CD14-positive monocyte (primary cell): Measurements from ENCODE around the gene ARHGAP10. TPM values are rescaled to one million over a fixed set of nuclear protein-coding genes. Genes with fewer than 3 reads are reported as not detected.

Experiments used
- DNase-seq, 3 donors: peaks; one replicate each; pipeline ENCODE4 v3.0.0-alpha.2; 2011 to 2022
- H2AFZ ChIP-seq: 2 replicates; pipeline ENCODE4 v1.6.0; 2012; ENCODE audit warnings: mild to moderate bottlenecking, low read depth, low read length, inconsistent platforms; ENCODE audit not compliant: insufficient read depth, poor library complexity, severe bottlenecking
- H3K27ac ChIP-seq, 2 donors: 1 replicate in 1 of 2; 2 replicates in 1 of 2; pipeline ENCODE4 v1.5.1; 2012 to 2013; ENCODE audit warnings: low read length in 2 of 2, control low read depth in 1 of 2, inconsistent platforms in 1 of 2, low read depth in 1 of 2, mild to moderate bottlenecking in 1 of 2
- H3K27me3 ChIP-seq, 2 donors: one replicate each; pipeline versions ENCODE4 v1.6.0 to v1.6.1; 2011 to 2013; ENCODE audit warnings: low read length in 2 of 2; ENCODE audit not compliant: control insufficient read depth in 2 of 2, insufficient read depth in 2 of 2
- H3K36me3 ChIP-seq, 2 donors: replicated peaks in 1 of 2; 1 replicate in 1 of 2; 2 replicates in 1 of 2; pipeline versions ENCODE4 v1.5.1 to v1.6.1; 2012 to 2013; ENCODE audit warnings: low read length in 2 of 2, control low read depth in 1 of 2, inconsistent platforms in 1 of 2, mild to moderate bottlenecking in 1 of 2; ENCODE audit not compliant: insufficient read depth in 2 of 2, control insufficient read depth in 1 of 2
- H3K4me1 ChIP-seq, 2 donors: 1 replicate in 1 of 2; 2 replicates in 1 of 2; pipeline versions ENCODE4 v1.5.1 to v1.6.1; 2012 to 2013; ENCODE audit warnings: low read length in 2 of 2, control low read depth in 1 of 2, inconsistent platforms in 1 of 2, mild to moderate bottlenecking in 1 of 2, moderate library complexity in 1 of 2; ENCODE audit not compliant: insufficient read depth in 2 of 2, control insufficient read depth in 1 of 2
- H3K4me2 ChIP-seq: replicated peaks from 2 replicates; pipeline ENCODE3; 2012; ENCODE audit warnings: low read length, moderate library complexity, mild to moderate bottlenecking; ENCODE audit not compliant: poor library complexity, severe bottlenecking; ENCODE audit errors: extremely low read depth
- H3K4me3 ChIP-seq, 3 experiments: fragments of 200-600 bp in 1 of 3; sonication (generic) in 1 of 3; replicated peaks in 1 of 3; 1 replicate in 2 of 3; 2 replicates in 1 of 3; pipeline ENCODE4 v1.5.1; 2011 to 2013; ENCODE audit warnings: low read length in 3 of 3, mild to moderate bottlenecking in 3 of 3, control low read depth in 2 of 3, low read depth in 2 of 3, inconsistent platforms in 1 of 3, moderate library complexity in 1 of 3
- H3K79me2 ChIP-seq: 2 replicates; pipeline ENCODE4 v1.6.0; 2012; ENCODE audit warnings: mild to moderate bottlenecking, control low read depth, inconsistent platforms, low read length, moderate library complexity; ENCODE audit not compliant: insufficient read depth
- H3K9ac ChIP-seq: 2 replicates; pipeline ENCODE4 v1.6.0; 2017; ENCODE audit warnings: low read length, mild to moderate bottlenecking; ENCODE audit not compliant: insufficient read depth, poor library complexity, severe bottlenecking
- H3K9me3 ChIP-seq, 2 donors: replicated peaks in 1 of 2; 1 replicate in 1 of 2; 2 replicates in 1 of 2; pipeline versions ENCODE4 v1.5.1 to v1.6.1; 2012 to 2013; ENCODE audit warnings: low read length in 2 of 2, control low read depth in 1 of 2; ENCODE audit not compliant: control insufficient read depth in 1 of 2, insufficient read depth in 1 of 2
- H4K20me1 ChIP-seq: 2 replicates; pipeline ENCODE4 v1.6.0; 2012; ENCODE audit warnings: mild to moderate bottlenecking, low read length, control low read depth, moderate library complexity; ENCODE audit not compliant: insufficient read depth
- H3K27ac Mint-ChIP-seq, 7 donors: one replicate each; pipeline ENCODE4 v1.8.0; 2020; ENCODE audit warnings: mild to moderate bottlenecking in 7 of 7, mixed read lengths in 7 of 7, moderate library complexity in 6 of 7, inconsistent platforms in 2 of 7
- H3K27me3 Mint-ChIP-seq, 3 donors: one replicate each; pipeline ENCODE4 v1.8.0; 2021 to 2022; ENCODE audit warnings: low read depth in 3 of 3, mild to moderate bottlenecking in 3 of 3, mixed read lengths in 3 of 3, moderate library complexity in 3 of 3, inconsistent platforms in 1 of 3
- H3K36me3 Mint-ChIP-seq, 2 donors: one replicate each; pipeline ENCODE4 v1.8.0; 2020; ENCODE audit warnings: mixed read lengths in 2 of 2, inconsistent platforms in 1 of 2, mild to moderate bottlenecking in 1 of 2
- H3K4me1 Mint-ChIP-seq: one replicate; pipeline ENCODE4 v1.8.0; 2020; ENCODE audit warnings: mild to moderate bottlenecking, mixed read lengths
- H3K4me3 Mint-ChIP-seq, 2 donors: one replicate each; pipeline ENCODE4 v1.8.0; 2020; ENCODE audit warnings: mild to moderate bottlenecking in 2 of 2, mixed read lengths in 2 of 2, moderate library complexity in 1 of 2
- H3K9me3 Mint-ChIP-seq, 7 donors: one replicate each; pipeline ENCODE4 v1.8.0; 2020 to 2022; ENCODE audit warnings: mixed read lengths in 7 of 7, mild to moderate bottlenecking in 6 of 7, moderate library complexity in 6 of 7, inconsistent platforms in 2 of 7
- WGBS: methylation state at CpG from one replicate; pipeline ENCODE4 v1.1.5; 2013; ENCODE audit warnings: missing lambda C conversion rate; ENCODE audit not compliant: insufficient coverage; 5-methylcytosine and 5-hydroxymethylcytosine counted together
- intact Hi-C, 2 donors: fragments of 100-400 bp; cut with micrococcal nuclease; formaldehyde crosslinking; loops; one replicate each; pipeline versions ENCODE4 v1.15.0 to v1.15.1; 2023
- polyA plus RNA-seq, 3 donors: library from polyadenylated mRNA; depleted of rRNA in 1 of 3; unstranded in 2 of 3; stranded (reverse) in 1 of 3; fragments of 300-500 nt in 2 of 3; fragments of >200 nt in 1 of 3; fragmentation: Illumina TruSeq in 2 of 3; gene quantifications; 1 replicate in 2 of 3; 2 replicates in 1 of 3; pipeline ENCODE4 v1.2.3, GENCODE V29; 2012 to 2021
- TF ChIP-seq, protein P1 (sequence below): fragments of 200-600 bp; IDR thresholded peaks from one replicate; pipeline ENCODE4 v1.8.0; 2022; ENCODE audit warnings: antibody characterized with exemption, mild to moderate bottlenecking

The ARHGAP10 gene
- polyA plus RNA-seq, 3 donors: 1.7 to 4.3 (median 3.0) TPM

DNA sequence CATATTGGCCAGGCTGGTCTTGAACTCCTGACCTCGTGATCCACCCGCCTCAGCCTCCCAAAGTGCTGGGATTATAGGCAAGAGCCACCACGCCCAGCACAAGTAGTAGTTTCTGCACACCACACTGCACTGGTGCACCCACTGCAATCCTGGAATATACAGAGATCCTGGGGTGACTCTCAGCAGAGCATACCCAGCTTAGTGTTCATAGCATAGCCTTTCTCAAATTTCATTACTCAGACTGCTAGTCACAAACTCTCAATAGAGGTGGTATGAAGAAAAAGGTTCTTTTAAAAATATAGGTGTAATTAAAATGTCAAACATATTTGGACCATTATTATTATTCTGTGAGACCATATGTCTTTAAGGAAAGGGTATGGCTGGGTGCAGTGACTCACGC lies 6.2 kb upstream of the ARHGAP10 start:
- no CpG with 5 or more reads among the region's 4 CpGs for WGBS
- DNase-seq: no peak

DNA sequence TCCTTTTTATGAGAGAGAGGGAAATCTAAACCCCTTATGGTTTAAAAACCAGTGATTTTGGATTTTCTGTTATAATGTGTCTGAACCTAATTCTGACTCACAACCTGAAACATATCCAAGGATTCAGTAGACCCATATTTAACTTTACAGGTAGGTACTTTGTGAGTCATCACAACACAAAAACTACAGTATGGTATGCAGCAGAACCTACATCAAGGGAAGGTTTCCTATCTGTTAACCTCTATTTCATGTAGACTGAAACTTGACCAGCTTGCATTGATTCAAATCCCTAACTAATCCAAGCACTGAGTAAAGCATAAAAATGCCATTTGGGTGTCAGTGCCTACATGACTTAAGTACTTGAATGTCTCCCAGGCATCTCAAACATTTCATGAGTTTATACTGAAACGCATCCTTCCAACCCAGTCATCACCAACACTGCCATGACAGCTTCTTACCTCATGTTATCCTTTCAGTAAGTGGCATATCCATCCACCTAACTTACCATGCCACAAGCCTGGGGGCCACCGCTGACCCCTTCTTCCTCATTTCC lies 4.3 kb upstream of the ARHGAP10 start:
- Mint-ChIP-seq H3K27me3 (peaks cover 0 to 10% (median 3%) of the 10 kb centered on the region in 3 donors), H3K4me3 (no peak overlapping the region), H3K4me1 (peaks cover 5% of the 10 kb centered on the region), H3K27ac (no peak overlapping the region), H3K36me3 (no peaks in the 10 kb centered on the region), H3K9me3 (no peaks in the 10 kb centered on the region)
- Histone ChIP-seq H4K20me1 (no peaks in the 10 kb centered on the region), H2AFZ (no peak overlapping the region), H3K4me2 (no peak overlapping the region), H3K27me3 (no peaks in the 10 kb centered on the region), H3K36me3 (no peaks in the 10 kb centered on the region), H3K9me3 (no peaks in the 10 kb centered on the region), H3K27ac (no peak overlapping the region), H3K79me2 (no peaks in the 10 kb centered on the region), H3K4me3 (no peak overlapping the region), H3K4me1 (peaks cover 4 to 11% of the 10 kb centered on the region in 2 donors), H3K9ac (no peak overlapping the region)
- WGBS: 96% methylated on average over 2 of the region's 2 CpGs
- TF ChIP-seq, protein P1, sequence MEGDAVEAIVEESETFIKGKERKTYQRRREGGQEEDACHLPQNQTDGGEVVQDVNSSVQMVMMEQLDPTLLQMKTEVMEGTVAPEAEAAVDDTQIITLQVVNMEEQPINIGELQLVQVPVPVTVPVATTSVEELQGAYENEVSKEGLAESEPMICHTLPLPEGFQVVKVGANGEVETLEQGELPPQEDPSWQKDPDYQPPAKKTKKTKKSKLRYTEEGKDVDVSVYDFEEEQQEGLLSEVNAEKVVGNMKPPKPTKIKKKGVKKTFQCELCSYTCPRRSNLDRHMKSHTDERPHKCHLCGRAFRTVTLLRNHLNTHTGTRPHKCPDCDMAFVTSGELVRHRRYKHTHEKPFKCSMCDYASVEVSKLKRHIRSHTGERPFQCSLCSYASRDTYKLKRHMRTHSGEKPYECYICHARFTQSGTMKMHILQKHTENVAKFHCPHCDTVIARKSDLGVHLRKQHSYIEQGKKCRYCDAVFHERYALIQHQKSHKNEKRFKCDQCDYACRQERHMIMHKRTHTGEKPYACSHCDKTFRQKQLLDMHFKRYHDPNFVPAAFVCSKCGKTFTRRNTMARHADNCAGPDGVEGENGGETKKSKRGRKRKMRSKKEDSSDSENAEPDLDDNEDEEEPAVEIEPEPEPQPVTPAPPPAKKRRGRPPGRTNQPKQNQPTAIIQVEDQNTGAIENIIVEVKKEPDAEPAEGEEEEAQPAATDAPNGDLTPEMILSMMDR: no peak
- intact Hi-C loops: no loop called here
- DNase-seq: no peak

More for the DNA sequence above, 6.2 kb upstream of the ARHGAP10 start:
- no peak overlapping the region for H3K4me3 ChIP-seq
- intact Hi-C loops: no loop called here
- H3K4me1 Mint-ChIP-seq: no peaks in the 10 kb centered on the region
- no peaks in the 10 kb centered on the region for H3K4me1 ChIP-seq
- H3K36me3 ChIP-seq: no peaks in the 10 kb centered on the region
- H4K20me1 ChIP-seq: no peaks in the 10 kb centered on the region
- H3K9me3 Mint-ChIP-seq: peaks cover 0 to 2% (median 0%) of the 10 kb centered on the region in 7 donors
- peaks cover 3 to 5% (median 4%) of the 10 kb centered on the region in 3 donors for H3K27me3 Mint-ChIP-seq
- H3K27ac Mint-ChIP-seq: no peak overlapping the region
- H3K4me3 Mint-ChIP-seq: no peak overlapping the region
- TF ChIP-seq, protein P1: no peak
- no peaks in the 10 kb centered on the region for H3K27me3 ChIP-seq
- H3K27ac ChIP-seq: no peak overlapping the region
- H3K36me3 Mint-ChIP-seq: no peaks in the 10 kb centered on the region
- no peak overlapping the region for H2AFZ ChIP-seq
- no peak overlapping the region for H3K4me2 ChIP-seq
- H3K79me2 ChIP-seq: no peaks in the 10 kb centered on the region
- no peaks in the 10 kb centered on the region for H3K9me3 ChIP-seq
- H3K9ac ChIP-seq: no peak overlapping the region
